ENCODE measurements around the gene HECTD1. TPM values are rescaled to one million over a fixed set of nuclear protein-coding genes. Genes with fewer than 3 reads are reported as not detected.

The HECTD1 gene
- total RNA-seq, 1 donor from 2014 or later, result 163 TPM

GRCh38 chr14:31229638-31230572 is 22.3 kb upstream of the HECTD1 start:
- DNase-seq (ENCODE audit: low spot score, unreplicated experiment), result no peak
- TF ChIP-seq CTCF (IDR thresholded peaks at IDR 0.05; ENCODE audit: unreplicated experiment), result no peak
- Mint-ChIP-seq H3K27ac (peak overlapping the region; percentile 90), H3K4me1 (ENCODE audit: low read depth) (peaks cover 10% of the 10 kb centered on the region), H3K36me3 (ENCODE audit: insufficient read depth) (no peaks in the 10 kb centered on the region), H3K4me3 (ENCODE audit: low read depth) (peak overlapping the region; percentile 31), H3K9me3 (ENCODE audit: low read depth) (no peaks in the 10 kb centered on the region), H3K27me3 (no peaks in the 10 kb centered on the region)

GRCh38 chr14:31229009-31229408 is 21.4 kb upstream of the HECTD1 start:
- H3K4me1 Mint-ChIP-seq (ENCODE audit: low read depth), result peaks cover 10% of the 10 kb centered on the region
- no peak overlapping the region for H3K4me3 Mint-ChIP-seq (ENCODE audit: low read depth)
- H3K27me3 Mint-ChIP-seq, result no peaks in the 10 kb centered on the region
- no peaks in the 10 kb centered on the region for H3K9me3 Mint-ChIP-seq (ENCODE audit: low read depth)
- TF ChIP-seq CTCF (IDR thresholded peaks at IDR 0.05; ENCODE audit: unreplicated experiment), result no peak
- no peak for DNase-seq (ENCODE audit: low spot score, unreplicated experiment)
- H3K36me3 Mint-ChIP-seq (ENCODE audit: insufficient read depth), result no peaks in the 10 kb centered on the region
- H3K27ac Mint-ChIP-seq, result no peak overlapping the region

- no peaks in the 10 kb centered on the region for H3K36me3 Mint-ChIP-seq (ENCODE audit: insufficient read depth)
- H3K4me1 Mint-ChIP-seq (ENCODE audit: low read depth), result peaks cover 10% of the 10 kb centered on the region
- H3K27ac Mint-ChIP-seq, result no peak overlapping the region
- TF ChIP-seq CTCF (IDR thresholded peaks at IDR 0.05; ENCODE audit: unreplicated experiment), result no peak
- no peak overlapping the region for H3K4me3 Mint-ChIP-seq (ENCODE audit: low read depth)
- DNase-seq (ENCODE audit: low spot score, unreplicated experiment), result no peak
- H3K27me3 Mint-ChIP-seq, result no peaks in the 10 kb centered on the region
- H3K9me3 Mint-ChIP-seq (ENCODE audit: low read depth), result no peaks in the 10 kb centered on the region
Measured at GRCh38 chr14:31228533-31228932, 20.9 kb upstream of the HECTD1 start.

- Mint-ChIP-seq H3K27me3 (no peaks in the 10 kb centered on the region), H3K36me3 (ENCODE audit: insufficient read depth) (no peaks in the 10 kb centered on the region), H3K27ac (no peak overlapping the region), H3K4me1 (ENCODE audit: low read depth) (peaks cover 7% of the 10 kb centered on the region), H3K9me3 (ENCODE audit: low read depth) (no peaks in the 10 kb centered on the region), H3K4me3 (ENCODE audit: low read depth) (no peak overlapping the region)
- TF ChIP-seq CTCF (IDR thresholded peaks at IDR 0.05; ENCODE audit: unreplicated experiment), result no peak
- DNase-seq (ENCODE audit: low spot score, unreplicated experiment), result no peak
Measured at GRCh38 chr14:31224808-31225207, 17.2 kb upstream of the HECTD1 start.

GRCh38 chr14:31223331-31223730 is 15.7 kb upstream of the HECTD1 start:
- DNase-seq (ENCODE audit: low spot score, unreplicated experiment), result no peak
- H3K4me1 Mint-ChIP-seq (ENCODE audit: low read depth), result no peaks in the 10 kb centered on the region
- H3K27ac Mint-ChIP-seq, result no peak overlapping the region
- TF ChIP-seq CTCF (IDR thresholded peaks at IDR 0.05; ENCODE audit: unreplicated experiment), result no peak
- no peaks in the 10 kb centered on the region for H3K9me3 Mint-ChIP-seq (ENCODE audit: low read depth)
- no peaks in the 10 kb centered on the region for H3K36me3 Mint-ChIP-seq (ENCODE audit: insufficient read depth)
- no peaks in the 10 kb centered on the region for H3K27me3 Mint-ChIP-seq
- no peak overlapping the region for H3K4me3 Mint-ChIP-seq (ENCODE audit: low read depth)
